Central memory CD4-positive, alpha-beta T cell (primary cell): ENCODE results near the gene TSC22D4.
"Not testable (repeated sequence)": the region's sequence is repeated elsewhere in the genome, so short reads cannot be mapped to it uniquely, and the experiment has no call there.

ENCODE experiments used
- DNase-seq: peaks from one replicate; pipeline ENCODE4 v3.0.0; 2022

TSC22D4 gene

DNA sequence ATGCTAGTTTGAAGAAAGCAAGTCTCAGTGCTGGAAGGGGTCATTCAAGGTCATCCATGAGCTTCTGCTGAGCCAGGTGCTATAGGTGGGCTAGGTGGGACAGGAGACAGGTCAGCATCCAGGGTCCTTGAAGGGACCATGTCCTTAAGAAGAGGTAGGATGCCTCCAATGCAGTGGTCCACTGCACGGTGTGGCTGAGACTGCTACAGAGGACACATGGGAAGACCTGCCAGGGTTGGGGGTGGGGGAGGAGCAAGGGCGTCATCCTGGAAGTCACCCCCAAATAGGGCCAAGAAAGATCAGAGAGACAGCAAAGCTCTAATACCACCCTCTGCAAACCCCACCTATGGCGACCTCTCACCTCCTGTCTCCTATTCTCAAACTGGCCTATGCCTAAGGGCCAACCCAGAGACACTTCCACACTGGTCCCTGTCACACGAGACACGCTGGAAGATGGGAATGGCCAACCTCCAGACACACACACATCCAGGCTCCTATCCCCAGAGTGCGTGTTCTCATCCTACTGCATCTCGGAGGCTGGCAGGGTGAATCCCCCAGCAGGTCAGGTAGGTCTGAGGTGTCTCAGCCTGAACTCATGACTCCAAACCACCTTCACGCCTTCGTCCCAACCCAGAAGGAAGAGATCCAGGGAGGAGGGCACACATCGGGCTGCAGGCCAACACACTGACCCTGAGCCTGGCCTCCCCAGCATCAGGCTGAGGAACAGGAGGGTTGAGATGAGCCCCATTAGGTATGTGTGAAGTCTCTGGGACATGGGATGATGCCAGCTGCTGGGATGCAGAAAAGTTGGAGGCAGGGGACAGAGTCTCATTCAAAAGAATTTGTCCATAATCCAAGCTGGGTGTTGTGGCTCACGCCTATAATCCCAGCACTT is 37.1 kb downstream of the TSC22D4 start:
- DNase-seq: no peak

DNA sequence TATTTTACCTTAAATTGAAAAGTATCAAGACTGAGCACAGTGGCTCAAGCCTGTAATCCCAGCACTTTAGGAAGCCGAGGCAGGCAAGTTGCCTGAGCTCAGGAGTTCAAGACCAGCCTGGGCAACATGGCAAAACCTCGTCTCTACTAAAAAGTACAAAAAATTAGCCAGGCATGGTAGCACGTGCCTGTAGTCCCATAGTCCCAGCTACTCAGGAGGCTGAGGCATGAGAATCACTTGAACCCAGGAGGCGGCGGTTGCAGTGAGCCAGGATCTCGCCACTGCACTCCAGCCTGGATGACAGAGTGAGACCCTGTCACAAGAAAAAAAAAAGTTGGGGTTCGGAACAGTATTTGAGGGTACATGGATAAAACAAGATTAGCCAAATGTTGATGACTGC is 39.8 kb downstream of the TSC22D4 start:
- DNase-seq: not testable (repeated sequence)

DNA sequence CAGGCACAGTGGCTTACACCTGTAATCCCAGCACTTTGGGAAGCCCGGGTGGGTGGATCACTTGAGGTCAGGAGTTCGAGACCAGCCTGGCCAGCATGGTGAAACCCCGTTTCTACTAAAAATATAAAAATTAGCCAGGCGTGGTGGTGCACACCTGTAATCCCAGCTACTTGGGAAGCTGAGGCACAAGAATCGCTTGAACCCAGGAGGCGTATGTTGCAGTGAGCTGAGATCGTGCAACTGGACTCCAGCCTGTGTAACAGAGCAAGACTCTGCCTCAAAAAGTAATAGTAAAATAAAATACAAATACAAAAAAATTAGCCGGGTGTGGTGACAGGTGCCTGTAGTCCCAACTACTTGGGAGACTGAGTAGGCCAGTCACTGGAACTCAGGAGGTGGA is 40.3 kb downstream of the TSC22D4 start:
- DNase-seq: not testable (repeated sequence)

DNA sequence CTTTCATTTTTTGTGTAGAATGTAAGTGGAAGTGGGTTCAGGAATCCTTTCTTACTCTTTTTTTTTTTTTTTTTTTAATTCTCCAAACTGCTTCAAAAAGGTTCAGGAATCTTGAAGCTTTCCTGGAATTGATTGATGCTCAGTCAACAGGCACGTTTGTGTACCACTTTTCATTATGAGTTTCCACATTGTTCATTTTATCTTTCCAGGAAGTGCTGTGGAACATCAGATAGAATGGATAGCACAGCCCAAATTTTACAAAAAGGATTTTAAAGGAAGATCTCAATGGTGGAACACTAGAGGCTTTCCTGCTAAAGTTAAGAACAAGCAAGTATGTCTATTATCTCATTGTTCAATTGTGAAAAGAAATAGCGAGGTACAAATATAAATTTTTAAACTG is 40.8 kb downstream of the TSC22D4 start:
- no peak for DNase-seq

DNA sequence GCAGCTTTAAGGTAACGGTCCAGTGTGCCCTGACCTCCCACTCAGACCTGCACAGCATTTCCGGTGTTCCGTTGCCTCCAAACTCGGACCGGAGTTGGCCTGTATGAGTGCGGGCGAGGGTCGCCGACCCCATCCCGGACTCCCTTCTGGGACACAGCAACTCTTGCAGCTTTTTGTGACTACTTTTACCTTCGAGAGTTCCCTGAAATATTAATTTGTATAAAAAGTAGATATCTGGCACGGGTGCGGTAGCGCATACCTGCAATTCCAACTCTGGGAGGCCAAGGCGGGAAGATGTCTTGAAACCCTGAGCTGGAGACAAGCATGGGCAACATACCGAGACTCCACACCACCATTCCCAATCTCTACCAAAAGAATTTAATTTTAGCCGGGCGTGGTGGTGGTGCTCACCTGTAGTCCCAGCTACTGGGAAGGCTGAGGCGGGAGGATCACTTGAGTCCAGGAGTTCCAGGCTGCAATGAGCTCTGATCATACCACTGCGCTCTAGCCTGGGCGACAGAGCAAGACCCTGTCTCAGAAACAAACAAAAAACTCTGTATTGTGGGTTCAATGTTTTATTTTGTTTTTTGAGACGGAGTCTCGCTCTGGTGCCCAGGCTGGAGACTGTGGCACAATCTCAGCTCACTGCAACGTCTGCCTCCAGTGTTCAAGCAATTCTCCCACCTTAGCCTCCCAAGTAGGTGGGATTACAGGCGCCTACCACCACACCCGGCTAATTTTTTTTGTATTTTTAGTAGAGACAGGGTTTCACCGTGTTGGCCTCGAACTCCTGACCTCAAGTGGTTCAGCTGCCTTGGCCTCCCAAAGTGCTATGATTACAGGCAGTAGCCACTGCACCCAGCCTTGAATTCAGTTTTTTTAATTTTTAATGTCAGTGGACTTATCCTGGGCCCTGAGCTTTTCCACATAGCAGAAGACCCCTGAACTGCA is 41.6 kb downstream of the TSC22D4 start:
- no peak for DNase-seq

DNA sequence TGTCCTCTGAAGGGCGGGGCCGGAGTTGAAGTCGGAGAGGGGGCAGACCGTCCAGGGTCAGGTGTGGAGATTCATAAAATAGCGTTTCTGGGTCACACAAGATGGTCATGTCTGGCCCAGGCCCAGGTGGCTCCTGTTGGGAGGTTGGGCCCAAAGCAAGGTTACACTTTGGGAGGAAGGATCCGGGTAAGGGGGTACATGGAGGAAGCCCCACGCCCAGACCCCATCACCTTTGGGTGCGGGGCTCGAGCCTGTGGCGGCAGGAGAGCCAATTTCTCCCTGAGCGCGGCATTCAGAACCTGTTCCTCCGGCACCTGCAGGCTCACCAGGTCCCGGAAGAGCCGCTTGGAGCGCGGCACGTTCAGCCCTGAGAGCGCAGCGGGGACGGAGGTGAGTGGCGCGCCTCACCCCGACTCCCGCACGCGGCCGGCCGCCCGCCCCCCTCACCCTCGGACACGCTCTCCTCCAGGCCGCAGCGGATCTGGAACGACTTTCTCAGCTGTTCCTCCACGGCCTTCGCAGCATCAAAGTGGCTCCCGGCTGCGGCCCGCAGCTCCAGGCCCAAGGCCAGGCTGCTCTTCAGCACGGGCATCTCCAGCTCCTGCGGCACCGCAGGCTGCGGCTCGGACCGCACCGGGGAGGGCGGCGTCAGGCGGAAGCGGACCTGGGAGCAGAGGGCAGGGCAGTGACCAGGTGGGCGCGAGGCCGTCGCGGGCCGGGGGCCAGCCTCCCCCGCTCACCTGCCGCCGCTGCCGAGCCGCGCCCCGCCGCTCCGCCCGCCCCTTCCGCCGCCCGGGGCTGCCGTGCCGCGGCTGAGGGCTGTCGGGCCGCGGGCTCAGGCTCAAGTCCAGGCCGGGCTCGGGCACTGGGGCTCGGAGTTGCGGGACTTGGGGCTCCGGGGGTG is 43.4 kb downstream of the TSC22D4 start:
- DNase-seq: peak; percentile 40

DNA sequence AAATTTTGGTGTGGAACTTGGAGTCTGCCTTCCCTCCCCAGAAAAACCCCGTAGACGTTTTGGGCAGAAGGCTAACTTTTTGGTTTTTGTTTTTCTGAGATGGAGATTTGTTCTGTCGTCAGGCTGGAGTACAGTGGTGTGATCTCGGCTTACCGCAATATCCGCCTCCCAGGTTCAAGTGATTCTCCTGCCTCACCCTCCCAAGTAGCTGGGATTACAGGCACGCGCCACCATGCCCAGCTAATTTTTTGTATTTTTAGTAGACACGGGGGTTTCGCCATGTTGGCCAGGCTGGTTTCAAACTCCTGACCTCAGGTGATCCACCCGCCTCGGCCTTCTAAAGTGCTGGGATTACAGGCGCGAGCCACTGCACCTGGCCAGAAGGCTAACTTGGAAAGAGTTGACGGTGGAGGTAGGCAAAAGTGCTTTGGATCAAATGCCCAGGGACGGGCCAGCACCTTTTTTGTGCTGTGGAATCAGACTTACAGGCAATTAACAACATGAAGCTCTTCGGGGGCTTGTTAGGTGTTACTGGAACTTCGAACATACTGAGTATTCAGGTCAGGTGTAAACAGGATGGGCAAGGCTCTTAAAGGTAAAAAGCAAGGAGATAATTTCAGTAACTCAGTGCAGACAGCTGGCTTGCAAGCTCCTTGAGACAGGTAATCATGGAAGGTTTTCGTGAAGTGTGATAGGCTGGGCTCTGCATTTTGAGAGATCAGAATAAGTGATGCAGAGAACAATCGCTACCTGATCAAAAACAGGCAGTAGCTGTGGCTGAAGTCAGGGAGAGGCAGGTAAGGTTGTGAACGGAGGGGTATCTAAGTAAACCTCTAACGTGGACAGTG is 44.5 kb downstream of the TSC22D4 start:
- DNase-seq: no peak

DNA sequence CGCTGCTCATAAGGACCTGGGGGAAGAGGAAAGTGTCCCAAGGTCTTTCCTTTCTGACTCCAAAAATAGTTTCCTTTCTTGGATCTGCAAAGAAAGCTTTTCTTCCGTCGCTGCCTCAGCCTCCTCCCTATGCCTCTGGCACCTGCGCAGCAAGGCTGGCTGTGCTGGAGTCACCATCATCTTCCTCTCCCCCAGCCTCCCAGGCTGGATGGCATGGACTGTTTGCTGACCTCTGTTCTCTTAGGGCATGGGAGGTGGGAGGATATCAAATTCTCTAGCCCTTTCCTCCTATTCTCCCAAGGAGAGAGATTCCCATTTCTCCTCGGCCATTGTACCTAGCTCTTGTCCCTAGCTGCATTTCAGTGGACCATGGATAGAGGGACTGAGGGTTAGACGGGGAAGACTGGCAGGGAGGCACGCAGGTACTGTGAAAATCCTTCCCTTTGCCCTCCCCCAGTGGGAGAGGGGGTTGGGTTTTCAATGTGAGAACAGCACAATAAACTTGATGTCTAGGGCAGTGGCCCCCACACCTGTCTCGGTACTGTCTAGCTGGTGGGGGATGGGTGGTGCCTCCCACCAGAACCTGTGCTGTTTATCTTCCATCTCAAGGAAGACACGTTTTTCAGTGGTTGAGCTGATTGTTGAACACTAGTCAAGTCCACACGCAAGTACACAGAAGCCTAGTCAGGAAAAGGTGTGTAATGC is 45.3 kb downstream of the TSC22D4 start:
- no peak for DNase-seq

DNA sequence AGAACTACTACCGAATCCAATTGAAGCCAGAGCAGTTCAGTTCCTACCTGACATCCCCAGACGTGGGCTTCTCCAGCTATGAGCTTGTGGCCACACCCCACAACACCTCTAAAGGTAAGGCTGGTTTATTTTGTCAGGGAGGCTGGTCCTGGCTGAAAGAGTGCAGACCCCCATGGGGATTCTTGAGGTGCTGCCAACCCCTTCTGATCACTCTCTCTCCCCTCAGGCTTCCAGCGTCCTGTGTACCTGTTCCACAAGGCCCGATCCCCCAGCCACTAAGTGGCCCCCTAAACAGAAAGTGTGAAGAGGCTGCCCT is 45.8 kb downstream of the TSC22D4 start:
- no peak for DNase-seq

DNA sequence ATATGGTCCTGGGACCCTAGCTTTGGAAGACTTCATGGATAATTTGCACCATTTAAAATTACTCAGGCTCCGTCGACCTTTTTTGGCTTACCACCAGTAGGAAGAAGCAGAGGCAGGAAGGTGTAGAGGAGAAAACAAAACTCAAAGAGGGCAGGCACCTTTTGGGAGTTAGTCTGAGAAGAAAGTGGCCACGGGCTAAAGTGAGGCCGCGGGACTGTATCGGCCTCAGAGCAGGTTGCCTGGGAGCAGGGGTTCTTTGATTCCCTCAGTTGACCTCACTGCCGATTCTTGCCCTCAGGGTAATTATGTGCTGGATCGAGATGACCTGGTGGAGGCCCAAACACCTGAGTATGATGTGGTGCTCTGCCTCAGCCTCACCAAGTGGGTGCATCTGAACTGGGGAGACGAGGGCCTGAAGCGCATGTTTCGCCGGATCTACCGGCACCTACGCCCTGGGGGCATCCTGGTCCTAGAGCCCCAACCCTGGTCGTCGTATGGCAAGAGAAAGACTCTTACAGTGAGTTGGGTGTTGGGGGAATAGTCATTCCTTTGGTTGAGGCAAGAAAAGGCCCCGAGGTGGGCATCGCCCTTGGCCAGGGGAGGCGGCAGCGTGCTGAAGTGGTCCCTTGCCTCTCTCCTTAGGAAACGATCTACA is 46.3 kb downstream of the TSC22D4 start:
- no peak for DNase-seq

DNA sequence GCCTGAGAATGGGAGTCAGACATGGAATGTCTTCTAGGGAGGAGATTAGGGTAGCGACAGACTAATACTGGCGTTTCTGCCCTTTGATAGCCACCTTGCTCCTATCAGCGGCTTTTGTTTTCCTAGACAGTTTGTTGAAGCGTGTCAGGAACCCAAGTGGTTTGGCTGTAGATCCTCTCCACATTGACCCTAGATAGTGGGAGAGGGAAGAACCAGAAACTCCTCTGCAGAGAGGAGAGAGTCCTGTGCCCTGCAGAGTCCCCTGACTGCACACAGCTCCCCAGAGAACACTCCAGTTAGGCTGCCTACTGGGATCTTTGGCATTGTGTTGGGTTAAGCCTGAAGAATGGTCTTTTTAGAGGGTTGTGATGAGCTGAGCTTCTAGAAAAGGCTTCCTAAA is 47.0 kb downstream of the TSC22D4 start:
- no peak for DNase-seq

DNA sequence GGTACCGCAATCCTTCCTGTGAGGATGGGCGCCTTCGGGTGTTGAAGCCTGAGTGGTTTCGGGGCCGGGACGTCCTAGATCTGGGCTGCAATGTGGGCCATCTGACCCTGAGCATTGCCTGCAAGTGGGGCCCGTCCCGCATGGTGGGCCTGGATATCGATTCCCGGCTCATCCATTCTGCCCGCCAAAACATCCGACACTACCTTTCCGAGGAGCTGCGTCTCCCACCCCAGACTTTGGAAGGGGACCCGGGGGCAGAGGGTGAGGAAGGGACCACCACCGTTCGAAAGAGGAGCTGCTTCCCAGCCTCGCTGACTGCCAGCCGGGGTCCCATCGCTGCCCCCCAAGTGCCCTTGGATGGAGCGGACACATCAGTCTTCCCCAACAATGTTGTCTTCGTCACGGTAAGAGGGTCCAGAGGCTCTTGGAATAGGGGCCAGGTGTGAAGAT is 47.7 kb downstream of the TSC22D4 start:
- DNase-seq: no peak

DNA sequence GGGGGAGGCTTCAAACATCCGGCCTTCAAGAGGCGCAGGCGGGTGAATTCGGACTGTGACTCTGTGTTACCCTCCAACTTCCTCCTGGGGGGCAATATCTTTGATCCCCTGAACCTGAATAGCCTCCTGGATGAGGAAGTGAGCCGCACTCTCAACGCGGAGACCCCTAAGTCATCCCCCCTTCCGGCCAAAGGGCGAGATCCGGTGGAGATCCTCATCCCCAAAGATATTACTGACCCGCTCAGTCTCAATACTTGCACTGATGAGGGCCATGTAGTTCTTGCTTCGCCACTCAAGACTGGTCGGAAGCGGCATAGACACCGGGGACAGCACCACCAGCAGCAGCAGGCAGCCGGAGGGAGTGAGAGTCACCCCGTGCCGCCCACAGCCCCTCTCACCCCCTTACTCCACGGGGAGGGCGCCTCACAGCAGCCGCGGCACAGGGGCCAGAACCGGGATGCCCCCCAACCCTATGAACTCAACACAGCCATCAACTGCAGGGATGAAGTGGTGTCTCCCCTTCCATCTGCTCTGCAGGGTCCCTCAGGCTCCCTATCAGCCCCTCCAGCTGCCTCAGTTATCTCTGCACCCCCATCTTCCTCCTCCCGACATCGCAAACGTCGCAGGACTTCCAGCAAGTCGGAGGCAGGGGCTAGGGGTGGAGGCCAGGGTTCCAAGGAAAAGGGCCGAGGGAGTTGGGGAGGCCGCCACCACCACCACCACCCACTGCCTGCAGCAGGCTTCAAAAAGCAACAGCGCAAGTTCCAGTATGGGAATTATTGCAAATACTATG is 48.3 kb downstream of the TSC22D4 start:
- peak; percentile 34 for DNase-seq

DNA sequence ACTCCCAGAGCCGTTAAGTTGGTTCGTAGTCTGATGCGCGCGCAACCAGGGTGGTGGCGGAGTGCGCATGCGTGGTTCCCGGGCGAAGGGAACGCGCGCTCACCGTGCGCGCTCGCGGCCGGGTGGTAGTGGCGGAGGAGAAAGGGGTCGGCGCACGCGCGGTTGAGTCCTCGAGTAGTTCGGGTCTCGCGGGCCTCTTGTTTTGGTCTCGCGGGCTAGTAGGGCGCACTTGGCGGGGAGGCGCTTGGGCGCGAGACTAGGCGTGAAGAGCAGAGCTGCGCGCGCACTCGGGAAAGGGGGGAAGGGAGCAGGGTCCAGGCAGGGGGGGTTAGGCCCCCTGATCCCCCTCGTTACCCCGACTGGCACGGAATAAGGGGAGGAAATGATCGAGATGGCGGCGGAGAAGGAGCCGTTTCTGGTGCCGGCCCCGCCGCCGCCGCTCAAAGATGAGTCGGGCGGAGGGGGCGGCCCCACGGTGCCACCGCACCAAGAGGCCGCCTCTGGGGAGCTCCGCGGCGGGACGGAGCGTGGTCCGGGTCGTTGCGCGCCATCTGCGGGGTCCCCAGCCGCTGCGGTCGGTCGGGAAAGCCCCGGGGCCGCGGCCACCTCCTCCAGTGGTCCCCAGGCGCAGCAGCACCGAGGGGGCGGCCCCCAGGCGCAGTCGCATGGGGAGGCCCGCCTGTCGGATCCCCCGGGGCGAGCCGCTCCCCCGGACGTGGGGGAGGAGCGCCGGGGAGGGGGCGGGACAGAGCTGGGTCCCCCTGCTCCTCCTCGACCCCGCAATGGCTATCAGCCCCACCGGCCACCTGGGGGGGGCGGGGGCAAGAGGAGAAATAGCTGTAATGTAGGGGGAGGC is 49.1 kb downstream of the TSC22D4 start, which contains the start of gene MEPCE:
Gene MEPCE, plus strand, starts transcription at position 195 of the 856 bp plus-strand sequence. Its CDS starts 188 bp downstream, at position 383.
- peak; percentile 94 for DNase-seq

DNA sequence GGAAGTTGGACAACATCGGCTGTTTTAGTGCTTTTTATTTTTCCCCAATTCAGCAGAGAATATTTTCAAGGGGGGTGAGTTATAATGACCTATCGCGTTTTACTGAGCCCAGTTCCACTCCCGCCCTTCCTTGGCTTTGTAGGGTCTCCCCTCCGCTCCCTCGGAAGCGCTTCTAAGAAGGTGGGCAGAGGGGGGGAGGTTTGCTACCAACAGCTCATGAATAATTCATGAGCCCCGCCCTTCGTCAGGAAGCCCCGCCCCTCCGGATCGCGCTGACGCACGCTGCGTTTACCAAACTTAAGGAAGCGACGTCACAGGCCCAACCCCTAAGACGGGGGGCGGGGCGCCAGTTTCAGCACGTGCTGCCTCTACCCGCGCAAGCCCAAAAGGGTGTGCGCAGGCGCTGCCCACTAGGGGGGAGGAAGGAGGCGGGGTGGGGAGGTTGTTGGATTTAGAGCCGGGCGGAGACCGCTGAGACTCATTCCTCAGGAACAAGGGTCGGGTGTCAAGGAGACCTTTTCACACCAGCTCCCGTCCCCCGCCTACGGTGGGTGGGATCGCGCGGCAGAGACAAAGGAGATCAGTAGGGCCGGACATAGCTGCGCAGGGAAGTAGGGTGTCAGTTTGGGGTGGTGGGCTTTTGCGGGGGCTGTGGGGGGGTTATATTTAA is 49.9 kb downstream of the TSC22D4 start:
- peak; percentile 100 for DNase-seq

DNA sequence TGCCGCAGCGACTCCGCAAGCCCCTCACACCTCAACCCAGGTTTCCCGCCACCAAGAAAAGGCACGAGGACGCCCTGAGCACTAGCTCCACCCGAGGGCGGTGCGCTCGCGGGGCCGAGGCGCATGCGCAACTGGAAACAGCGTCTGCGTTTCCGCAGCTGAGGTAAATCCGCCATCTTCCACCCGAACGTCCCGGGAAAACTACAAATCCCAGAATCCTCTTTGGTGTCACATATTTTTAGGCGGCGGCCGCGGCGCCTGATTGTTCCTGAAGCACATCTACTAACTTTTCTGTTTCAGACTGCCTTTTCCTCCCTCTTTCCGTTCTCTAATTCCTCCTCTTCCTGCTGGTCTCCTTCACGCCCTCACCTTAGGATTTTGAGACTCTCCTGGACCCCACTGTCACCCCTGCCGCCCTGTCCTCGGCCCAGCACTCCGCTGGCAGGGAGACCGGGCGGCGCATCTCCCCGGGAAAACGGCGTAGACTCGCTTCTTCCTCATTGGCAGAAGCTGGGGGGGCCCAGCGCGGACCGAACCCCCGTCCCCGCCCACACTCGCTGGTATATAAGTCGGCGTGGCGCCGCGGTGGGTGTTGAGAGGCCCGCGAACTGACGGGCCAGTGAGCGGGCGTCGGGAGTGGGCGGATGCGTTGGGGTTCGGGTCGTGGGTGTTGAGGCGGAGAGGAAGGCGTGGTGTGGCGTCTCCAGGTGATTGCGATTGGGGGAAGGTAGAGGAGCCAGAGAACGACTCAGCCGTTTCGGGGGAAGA is 50.6 kb downstream of the TSC22D4 start, which contains the start of gene ZCWPW1:
Gene ZCWPW1, minus strand, starts transcription at position 505 of the 768 bp plus-strand sequence. CDS start 8,054 bp downstream, outside the sequence.
- DNase-seq: peak; percentile 97

DNA sequence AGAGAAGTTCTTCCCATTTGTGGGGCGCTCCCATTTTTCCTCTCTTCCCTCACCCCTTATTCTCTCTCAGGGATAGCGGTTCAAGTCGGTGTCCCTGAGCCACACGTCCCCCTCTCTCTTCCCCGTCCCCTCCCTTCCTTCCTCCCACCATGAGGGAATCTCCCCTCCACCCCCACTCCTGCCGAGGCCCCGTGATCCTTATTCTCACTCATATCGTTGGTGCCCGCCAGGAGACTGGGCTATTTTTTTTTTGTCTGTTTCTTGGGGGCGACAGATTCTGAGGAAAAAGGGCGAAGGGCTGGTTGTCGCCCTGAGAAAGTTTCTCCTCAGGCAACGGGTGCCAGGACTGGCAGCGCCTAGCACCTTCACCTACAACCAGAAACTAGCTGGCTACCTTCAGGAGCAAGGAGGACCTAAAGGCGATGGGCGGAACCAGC is 51.2 kb downstream of the TSC22D4 start:
- no peak for DNase-seq
